Fibroblast of mammary gland (primary cell): ENCODE results near the gene LRRK1.
A peak's percentile ranks its signal among the peaks of the same experiment; 100 is the strongest.

Source experiments
- DNase-seq: peaks from one replicate; pipeline ENCODE4 v3.0.0-alpha.2; 2010; ENCODE audit warnings: low read depth
- H3K4me3 ChIP-seq: 2 replicates; pipeline ENCODE4 v1.5.1; 2011; ENCODE audit warnings: low read depth, mild to moderate bottlenecking, low read length, moderate library complexity; ENCODE audit not compliant: control insufficient read depth
- CTCF ChIP-seq: conservative IDR thresholded peaks from 2 replicates; pipeline ENCODE4 v1.5.1; 2011; ENCODE audit warnings: low read depth, low read length, inconsistent platforms; ENCODE audit not compliant: control insufficient read depth, insufficient read depth

LRRK1 gene

GRCh38 chr15:100878130-100878529 lies 41.0 kb upstream of the LRRK1 start:
- H3K4me3 ChIP-seq: no peak overlapping the region
- no peak for TF ChIP-seq CTCF
- DNase-seq: no peak

- TF ChIP-seq CTCF: no peak
- peak overlapping the region; percentile 4 for H3K4me3 ChIP-seq
- no peak for DNase-seq
These were observed 40.5 kb upstream of the LRRK1 start for GRCh38 chr15:100878648-100879047.

GRCh38 chr15:100879061-100879463 lies 40.1 kb upstream of the LRRK1 start:
- no peak for TF ChIP-seq CTCF
- DNase-seq: no peak
- H3K4me3 ChIP-seq: peak overlapping the region; percentile 4

GRCh38 chr15:100879464-100880138 lies 39.6 kb upstream of the LRRK1 start, which contains the start of gene ALDH1A3:
Gene ALDH1A3 (plus strand): TSS chr15:100879831. CDS start chr15:100879908, 77 bp downstream.
- DNase-seq: no peak
- H3K4me3 ChIP-seq: peak within 1 kb of the TSS; percentile 48

GRCh38 chr15:100880139-100880896 lies 38.8 kb upstream of the LRRK1 start:
- no peak for TF ChIP-seq CTCF
- no peak for DNase-seq
- H3K4me3 ChIP-seq: peak overlapping the region; percentile 48

More at GRCh38 chr15:100879464-100880138, 39.6 kb upstream of the LRRK1 start, which contains the start of gene ALDH1A3:
- no peak for TF ChIP-seq CTCF

GRCh38 chr15:100880897-100881242 lies 38.3 kb upstream of the LRRK1 start:
- peak overlapping the region; percentile 48 for H3K4me3 ChIP-seq

More at GRCh38 chr15:100880897-100881242, 38.3 kb upstream of the LRRK1 start:
- TF ChIP-seq CTCF: no peak
- DNase-seq: no peak
